ENCODE measurements around the gene SPESP1.

The SPESP1 gene

GRCh38 chr15:68993276-68993675, 63.0 kb downstream of the SPESP1 start:
- DNase-seq, result no peak

GRCh38 chr15:68994149-68994548, 63.8 kb downstream of the SPESP1 start:
- no peak for DNase-seq

- DNase-seq, result no peak
These were observed 64.8 kb downstream of the SPESP1 start for GRCh38 chr15:68994981-68995761.

Data from NCI-H1105 (cell line).